H9 (cell line): ENCODE measurements around the gene COA1. TPM values are rescaled to one million over a fixed set of nuclear protein-coding genes. Genes with fewer than 3 reads are reported as not detected.

Source experiments
- DNase-seq: peaks from one replicate; pipeline ENCODE4 v3.0.0-alpha.2; 2017
- H2AFZ ChIP-seq: one replicate; pipeline ENCODE4 v1.6.1; 2013; ENCODE audit warnings: mild to moderate bottlenecking, low read length, control low read depth, moderate library complexity
- H2AK5ac ChIP-seq: 2 replicates; pipeline ENCODE4 v1.6.1; 2013; ENCODE audit warnings: low read length, control low read depth, mixed read lengths; ENCODE audit not compliant: insufficient read length
- H2BK120ac ChIP-seq: one replicate; pipeline ENCODE4 v1.6.1; 2013; ENCODE audit warnings: low read depth, mild to moderate bottlenecking, low read length, control low read depth, inconsistent platforms; ENCODE audit not compliant: poor library complexity, severe bottlenecking
- H2BK12ac ChIP-seq: 2 replicates; pipeline ENCODE4 v1.6.1; 2013; ENCODE audit warnings: low read length, control low read depth, mixed read lengths, low read depth; ENCODE audit not compliant: insufficient read length
- H2BK15ac ChIP-seq: 2 replicates; pipeline ENCODE4 v1.6.1; 2013; ENCODE audit warnings: low read depth, low read length, control low read depth
- H2BK20ac ChIP-seq: one replicate; pipeline ENCODE4 v1.6.1; 2013; ENCODE audit warnings: low read depth, mild to moderate bottlenecking, low read length, control low read depth, inconsistent platforms; ENCODE audit not compliant: poor library complexity, severe bottlenecking
- H2BK5ac ChIP-seq: 2 replicates; pipeline ENCODE4 v1.6.1; 2013; ENCODE audit warnings: low read length, control low read depth, mixed read lengths; ENCODE audit not compliant: insufficient read length
- H3K14ac ChIP-seq: 2 replicates; pipeline ENCODE4 v1.6.1; 2013; ENCODE audit warnings: low read length, control low read depth; ENCODE audit not compliant: insufficient read depth
- H3K18ac ChIP-seq: 2 replicates; pipeline ENCODE4 v1.6.1; 2013; ENCODE audit warnings: low read depth, mild to moderate bottlenecking, mixed read lengths, low read length, control low read depth; ENCODE audit not compliant: insufficient read length
- H3K23ac ChIP-seq: 2 replicates; pipeline ENCODE4 v1.6.1; 2013; ENCODE audit warnings: low read length, control low read depth, mixed read lengths, low read depth; ENCODE audit not compliant: insufficient read length
- H3K23me2 ChIP-seq: 2 replicates; pipeline ENCODE4 v1.6.1; 2013; ENCODE audit warnings: low read depth, mild to moderate bottlenecking, mixed read lengths, low read length, control low read depth; ENCODE audit not compliant: insufficient read length, poor library complexity, severe bottlenecking
- H3K27ac ChIP-seq: 2 replicates; pipeline ENCODE4 v1.5.1; 2013; ENCODE audit warnings: low read length, control low read depth, mixed read lengths, low read depth; ENCODE audit not compliant: insufficient read length
- H3K27me3 ChIP-seq: 2 replicates; pipeline ENCODE4 v1.6.1; 2013; ENCODE audit warnings: low read length, control low read depth, inconsistent platforms; ENCODE audit not compliant: insufficient read depth
- H3K4ac ChIP-seq: 2 replicates; pipeline ENCODE4 v1.6.1; 2013; ENCODE audit warnings: low read depth, mild to moderate bottlenecking, control low read depth, inconsistent platforms, low read length, moderate library complexity
- H3K4me1 ChIP-seq: 2 replicates; pipeline ENCODE4 v1.6.1; 2013; ENCODE audit warnings: low read length, control low read depth, inconsistent platforms; ENCODE audit not compliant: insufficient read depth
- H3K4me2 ChIP-seq: 2 replicates; pipeline ENCODE4 v1.6.1; 2013; ENCODE audit warnings: low read length, control low read depth, mixed read lengths; ENCODE audit not compliant: insufficient read length, insufficient read depth
- H3K56ac ChIP-seq: 2 replicates; pipeline ENCODE4 v1.6.1; 2013; ENCODE audit warnings: low read depth, mild to moderate bottlenecking, mixed read lengths, low read length, control low read depth; ENCODE audit not compliant: insufficient read length
- H3K79me1 ChIP-seq: 2 replicates; pipeline ENCODE4 v1.6.1; 2013; ENCODE audit warnings: low read depth, mild to moderate bottlenecking, moderate library complexity, low read length, control low read depth, inconsistent platforms; ENCODE audit not compliant: insufficient read depth, poor library complexity, severe bottlenecking
- H3K79me2 ChIP-seq: 2 replicates; pipeline ENCODE4 v1.6.1; 2013; ENCODE audit warnings: low read length, control low read depth, inconsistent platforms; ENCODE audit not compliant: insufficient read depth
- H3K9ac ChIP-seq: 2 replicates; pipeline ENCODE4 v1.6.1; 2013; ENCODE audit warnings: low read length, control low read depth, mixed read lengths; ENCODE audit not compliant: insufficient read length; ENCODE audit errors: extremely low read depth
- H3K9me3 ChIP-seq: one replicate; pipeline ENCODE4 v1.6.1; 2013; ENCODE audit warnings: low read depth, low read length, inconsistent platforms; ENCODE audit not compliant: control insufficient read depth
- H3T11ph ChIP-seq: one replicate; pipeline ENCODE4 v1.6.1; 2013; ENCODE audit warnings: mild to moderate bottlenecking, low read length, control low read depth, inconsistent platforms
- H4K20me1 ChIP-seq: one replicate; pipeline ENCODE4 v1.6.1; 2013; ENCODE audit not compliant: control insufficient read depth, insufficient read length, insufficient read depth
- H4K5ac ChIP-seq: 2 replicates; pipeline ENCODE4 v1.6.1; 2013; ENCODE audit warnings: low read depth, mild to moderate bottlenecking, mixed read lengths, low read length, control low read depth; ENCODE audit not compliant: insufficient read length
- H4K8ac ChIP-seq: replicated peaks from 2 replicates; pipeline ENCODE4 v1.6.1; 2013; ENCODE audit warnings: low read length, control low read depth, mixed read lengths, low read depth; ENCODE audit not compliant: insufficient read length
- H4K91ac ChIP-seq: 2 replicates; pipeline ENCODE4 v1.6.1; 2013; ENCODE audit warnings: low read depth, mild to moderate bottlenecking, moderate library complexity, mixed read lengths, low read length, control low read depth; ENCODE audit not compliant: insufficient read length
- H3K27ac Mint-ChIP-seq, 3 experiments: 2 replicates in 2 of 3; 3 replicates in 1 of 3; pipeline ENCODE4 v1.8.0; 2020 to 2021; ENCODE audit warnings: mixed read lengths in 3 of 3, mild to moderate bottlenecking in 1 of 3, moderate library complexity in 1 of 3
- H3K27me3 Mint-ChIP-seq: 2 replicates; pipeline ENCODE4 v1.8.0; 2021; ENCODE audit warnings: low read depth, mild to moderate bottlenecking, moderate library complexity, mixed read lengths
- H3K36me3 Mint-ChIP-seq, 3 experiments: 2 replicates in 2 of 3; 3 replicates in 1 of 3; pipeline ENCODE4 v1.8.0; 2020 to 2021; ENCODE audit warnings: low read depth in 3 of 3, mixed read lengths in 3 of 3; ENCODE audit not compliant: insufficient read depth in 1 of 3
- H3K4me1 Mint-ChIP-seq, 2 experiments: 2 replicates each; pipeline ENCODE4 v1.8.0; 2020; ENCODE audit warnings: mixed read lengths in 2 of 2
- H3K4me3 Mint-ChIP-seq, 2 experiments: 2 replicates in 1 of 2; 3 replicates in 1 of 2; pipeline ENCODE4 v1.8.0; 2020 to 2021; ENCODE audit warnings: mild to moderate bottlenecking in 2 of 2, mixed read lengths in 2 of 2, moderate library complexity in 1 of 2
- H3K9me3 Mint-ChIP-seq, 2 experiments: 2 replicates in 1 of 2; 3 replicates in 1 of 2; pipeline ENCODE4 v1.8.0; 2020; ENCODE audit warnings: mild to moderate bottlenecking in 2 of 2, mixed read lengths in 2 of 2, moderate library complexity in 1 of 2
- CTCF ChIP-seq: fragments of 200-600 bp; sonication (generic); conservative IDR thresholded peaks from 3 replicates; pipeline ENCODE4 v1.8.0; 2021; ENCODE audit warnings: antibody characterized with exemption, mild to moderate bottlenecking
- WGBS: extraction: QIAGEN DNeasy Blood & Tissue Kit; methylation state at CpG from one replicate; pipeline ENCODE4 v1.1.7; 2013; ENCODE audit warnings: missing lambda C conversion rate, low lambda C conversion rate, mixed read lengths; ENCODE audit not compliant: insufficient read length; ENCODE audit errors: extremely low coverage; 5-methylcytosine and 5-hydroxymethylcytosine counted together
- total RNA-seq: library from RNA; stranded (reverse); gene quantifications from 2 replicates; pipeline ENCODE4 v1.2.1, GENCODE V29; 2021

The COA1 gene
- total RNA-seq, 1 experiment from 2014 or later, result 138 TPM

GRCh38 chr7:43618073-43618472, 111.2 kb downstream of the COA1 start:
- Histone ChIP-seq H2BK15ac (no peak overlapping the region), H3K23ac (no peak overlapping the region), H3K27me3 (no peaks in the 10 kb centered on the region), H2AK5ac (no peak overlapping the region), H3K9me3 (no peaks in the 10 kb centered on the region), H3K4ac (no peak overlapping the region), H4K91ac (no peak overlapping the region), H2AFZ (no peak overlapping the region), H3K4me1 (no peaks in the 10 kb centered on the region; the same call in 1 of the 2 replicates), H3K79me2 (no peaks in the 10 kb centered on the region), H3K9ac (no peak overlapping the region), H2BK5ac (no peak overlapping the region), H3K14ac (no peak overlapping the region; the same call in 1 of the 2 replicates), H3K23me2 (peaks cover 2% of the 10 kb centered on the region), H3K27ac (no peak overlapping the region), H3K56ac (no peak overlapping the region), H3K79me1 (no peaks in the 10 kb centered on the region), H2BK120ac (no peak overlapping the region), H4K8ac (no peak overlapping the region), H3K4me2 (no peak overlapping the region), H4K5ac (peak overlapping the region; percentile 88), H3K18ac (no peak overlapping the region), H2BK20ac (no peak overlapping the region), H3T11ph (no peak overlapping the region), H4K20me1 (no peaks in the 10 kb centered on the region), H2BK12ac (no peak overlapping the region)
- Mint-ChIP-seq H3K36me3 (peaks cover 0 to 10% (median 4%) of the 10 kb centered on the region in 3 experiments; a peak in 4 of 7 replicates), H3K9me3 (no peaks in the 10 kb centered on the region), H3K27me3 (no peaks in the 10 kb centered on the region), H3K4me1 (peaks cover 0 to 2% of the 10 kb centered on the region in 2 experiments; a peak in 2 of 4 replicates), H3K4me3 (no peak overlapping the region), H3K27ac (no peak overlapping the region)
- no peak for TF ChIP-seq CTCF
- no CpG with 5 or more reads among the region's 4 CpGs for WGBS
- DNase-seq, result no peak
